ENCODE results near the gene PDCD1.

The PDCD1 gene

GRCh38 chr2:241864168-241864849 is 5.6 kb upstream of the PDCD1 start:
- DNase-seq, result no peak

DNA sequence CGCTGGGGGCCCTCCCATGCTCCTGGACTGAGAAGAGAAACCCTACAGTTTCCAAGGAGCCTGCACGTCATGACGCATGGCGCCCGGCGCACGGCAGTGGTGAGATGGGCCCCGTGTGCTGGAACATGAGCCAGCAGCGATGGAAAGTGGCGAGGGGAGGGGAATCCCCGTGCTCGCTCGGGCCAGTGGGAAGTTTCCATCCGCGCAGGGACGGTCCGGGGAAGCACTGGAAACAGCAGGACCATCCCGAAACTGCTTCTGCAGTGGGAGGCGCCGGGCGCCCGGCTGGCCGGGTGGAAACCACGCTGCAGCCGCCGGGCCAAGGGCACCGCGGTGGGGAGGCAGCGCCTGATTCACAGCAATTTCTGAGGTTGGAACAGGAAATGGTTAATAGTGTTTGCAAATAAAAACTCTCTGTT is 4.9 kb upstream of the PDCD1 start:
- peak; percentile 45 for DNase-seq

GRCh38 chr2:241862775-241863535 is 4.3 kb upstream of the PDCD1 start:
- no peak for DNase-seq

GRCh38 chr2:241862093-241862492 is 3.4 kb upstream of the PDCD1 start:
- DNase-seq, result no peak

DNA sequence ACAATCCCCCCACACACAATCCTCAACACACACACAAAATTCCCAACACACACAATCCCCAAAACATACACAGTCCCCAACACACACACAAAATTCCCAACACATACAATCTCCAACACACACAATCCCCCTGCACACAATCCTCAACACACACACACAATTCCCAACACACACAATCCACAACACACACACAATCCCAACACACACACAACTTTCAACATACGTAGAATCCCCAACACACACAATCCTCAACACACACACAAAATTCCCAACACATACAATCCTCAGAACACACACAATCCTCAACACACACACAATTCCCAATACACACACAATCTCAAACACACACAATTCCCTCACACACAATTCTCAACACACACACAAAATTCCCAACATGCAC is 2.6 kb upstream of the PDCD1 start:
- no peak for DNase-seq

DNA sequence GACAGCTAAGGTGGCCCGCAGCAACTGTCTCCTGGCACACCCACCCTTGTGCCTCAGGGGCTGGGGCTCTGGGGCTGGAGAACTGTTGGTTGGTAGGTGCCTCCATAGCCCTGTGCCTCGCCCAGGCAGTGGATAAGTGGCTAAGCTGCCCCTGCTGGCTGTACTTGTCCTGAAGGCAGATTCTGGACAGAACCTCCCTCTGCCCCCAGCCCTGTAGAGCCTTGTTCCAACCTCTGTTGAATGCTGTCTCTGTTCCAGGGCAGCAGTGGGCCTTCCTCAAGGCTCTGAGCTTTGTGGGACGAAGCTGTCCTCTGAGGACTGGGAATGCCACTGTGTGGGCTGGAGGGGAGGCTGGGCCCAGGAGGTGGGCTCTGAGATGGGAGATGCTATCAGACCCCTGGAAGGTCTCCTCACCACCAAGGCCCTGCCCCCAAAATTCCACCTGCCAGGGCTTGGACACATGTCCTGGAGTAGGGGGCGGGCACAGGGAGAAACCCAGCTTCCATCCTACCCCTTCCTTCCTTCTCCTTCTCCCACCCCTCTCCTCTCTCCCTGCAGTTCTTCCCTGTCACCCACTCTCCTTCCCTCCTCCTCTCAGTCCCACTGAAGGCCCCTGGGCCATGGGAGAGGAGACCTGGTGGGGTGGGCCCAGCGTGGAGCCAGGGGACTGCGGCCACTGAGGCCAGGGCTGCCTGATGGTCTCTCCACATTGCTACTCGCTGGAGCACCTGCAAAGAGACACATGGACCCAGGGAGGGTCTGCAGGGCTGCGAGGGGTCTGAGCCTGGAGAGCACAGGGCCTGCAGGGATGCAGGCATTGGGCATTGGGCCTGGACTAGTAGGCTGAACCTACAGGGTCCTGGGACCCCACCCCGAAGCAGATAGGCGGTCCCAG is 1.7 kb upstream of the PDCD1 start:
- no peak for DNase-seq

- peak; percentile 45 for DNase-seq
Measured at GRCh38 chr2:241859436-241860183, 916 bp upstream of the PDCD1 start.

DNA sequence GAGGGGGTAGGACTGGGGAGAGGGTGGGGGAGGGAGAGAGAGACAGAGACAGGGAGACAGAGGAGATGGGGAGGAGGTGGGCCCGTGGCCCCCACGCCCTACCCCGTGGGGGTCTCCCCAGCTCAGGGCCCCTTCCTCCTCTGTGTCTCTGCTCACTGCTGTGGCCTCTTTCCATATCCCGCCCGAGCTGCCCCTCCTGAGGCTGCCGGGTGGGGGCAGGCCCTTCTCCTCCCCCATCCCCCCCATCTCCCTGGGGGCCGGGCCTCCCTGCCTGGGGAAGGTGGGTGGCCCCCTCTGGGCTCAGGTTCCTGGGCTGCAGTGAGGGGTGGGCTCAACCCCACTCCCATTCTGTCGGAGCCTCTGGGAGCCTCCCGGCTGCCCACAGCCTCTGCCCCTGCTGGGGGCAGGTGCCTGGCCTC is 332 bp upstream of the PDCD1 start:
- no peak for DNase-seq

GRCh38 chr2:241857572-241858121 is 1.0 kb downstream of the PDCD1 start:
- DNase-seq, result no peak

GRCh38 chr2:241857041-241857541 is 1.6 kb downstream of the PDCD1 start:
- no peak for DNase-seq

DNA sequence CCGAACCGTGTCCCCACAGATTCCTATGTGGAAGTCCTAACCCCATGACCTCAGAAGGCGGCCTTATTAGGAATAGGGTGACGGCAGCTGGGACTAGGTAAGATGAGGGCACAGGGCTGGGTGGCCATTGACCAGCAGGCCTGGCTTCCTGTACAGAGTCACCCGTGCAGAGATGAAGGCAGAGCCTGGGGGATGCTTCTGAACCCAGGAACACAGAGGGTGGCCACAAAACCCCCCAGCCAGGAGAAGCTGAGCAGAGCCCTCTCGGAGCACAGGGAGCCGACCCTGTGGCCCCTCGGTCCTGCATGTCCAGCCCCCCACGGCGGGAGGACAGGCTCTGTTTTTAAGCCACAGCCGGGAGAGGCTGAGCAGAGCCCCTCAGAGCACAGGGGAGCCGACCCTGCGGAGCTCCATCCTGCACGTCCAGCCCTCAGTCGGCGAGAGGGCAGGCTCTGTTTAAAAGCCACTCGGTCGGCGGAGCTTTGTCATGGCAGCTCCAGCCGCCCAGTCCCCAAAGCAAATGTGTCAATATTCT is 2.7 kb downstream of the PDCD1 start:
- DNase-seq, result no peak

DNA sequence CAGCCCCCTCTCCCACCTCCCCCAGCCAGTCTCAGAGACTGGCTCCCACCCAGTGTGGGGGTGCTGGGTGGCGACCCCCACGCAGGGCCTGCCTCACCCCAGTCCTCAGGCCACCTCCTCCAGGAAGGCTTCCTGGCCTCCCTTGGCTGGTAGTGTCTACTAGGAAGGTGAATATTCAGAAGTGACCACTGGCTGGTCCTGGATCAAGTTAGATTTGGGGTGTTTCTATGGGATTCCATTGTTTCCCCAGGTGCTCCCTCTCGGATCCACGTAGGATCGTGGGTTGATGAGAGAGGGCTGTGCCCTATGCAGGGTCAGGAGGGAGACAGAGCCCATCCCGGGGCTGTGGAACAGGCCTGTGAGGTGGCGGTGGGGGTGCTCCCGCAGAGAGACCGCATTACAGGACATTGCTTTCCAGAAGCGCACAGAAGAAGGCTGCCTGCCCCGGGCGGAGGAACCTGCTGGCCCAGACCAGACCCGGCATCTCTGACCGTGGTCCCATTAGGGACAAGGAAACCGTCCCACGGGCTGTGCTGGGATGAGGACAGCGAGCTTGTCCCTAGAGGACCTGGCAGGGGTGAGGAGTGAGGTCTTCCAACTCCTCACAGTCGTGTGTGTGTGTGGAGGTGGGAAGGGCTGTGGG is 3.3 kb downstream of the PDCD1 start:
- DNase-seq, result no peak

- no peak for DNase-seq
Measured at GRCh38 chr2:241854342-241855244, 4.1 kb downstream of the PDCD1 start.

DNA sequence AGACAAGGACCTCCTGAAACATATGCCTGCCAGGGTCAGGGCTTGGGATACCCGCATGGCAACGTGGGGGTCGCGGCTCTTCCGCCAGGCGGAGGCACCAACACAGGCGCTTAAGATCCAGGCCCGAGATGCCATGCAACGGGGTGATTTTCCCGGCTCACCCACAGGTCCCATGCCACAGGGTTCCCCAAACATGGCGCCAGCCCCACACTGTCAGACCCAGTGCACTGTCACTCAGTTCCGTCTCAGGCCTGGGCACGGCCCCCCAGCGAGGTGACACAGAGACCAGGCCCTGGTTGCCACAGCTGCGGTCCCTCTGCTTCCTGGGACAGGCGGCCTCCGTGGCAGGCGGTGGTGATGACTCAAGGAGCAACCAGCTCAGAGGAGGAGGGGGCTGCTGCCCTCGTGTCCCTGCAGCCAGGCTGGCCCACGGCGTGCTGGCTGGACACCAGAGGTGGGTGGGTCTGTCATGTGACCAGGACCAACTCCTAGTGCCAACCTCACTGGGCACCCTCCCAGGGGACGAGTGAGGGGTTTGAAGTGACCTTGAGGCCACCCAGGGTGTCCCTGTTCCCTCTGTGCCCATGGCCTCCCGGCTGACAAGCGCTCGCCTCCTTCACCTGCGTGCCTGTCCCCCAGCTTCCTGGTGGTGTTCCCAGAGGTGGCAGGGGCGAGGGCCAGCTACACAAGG is 4.9 kb downstream of the PDCD1 start:
- no peak for DNase-seq

- no peak for DNase-seq
Measured at GRCh38 chr2:241852981-241853631, 5.6 kb downstream of the PDCD1 start.

DNA sequence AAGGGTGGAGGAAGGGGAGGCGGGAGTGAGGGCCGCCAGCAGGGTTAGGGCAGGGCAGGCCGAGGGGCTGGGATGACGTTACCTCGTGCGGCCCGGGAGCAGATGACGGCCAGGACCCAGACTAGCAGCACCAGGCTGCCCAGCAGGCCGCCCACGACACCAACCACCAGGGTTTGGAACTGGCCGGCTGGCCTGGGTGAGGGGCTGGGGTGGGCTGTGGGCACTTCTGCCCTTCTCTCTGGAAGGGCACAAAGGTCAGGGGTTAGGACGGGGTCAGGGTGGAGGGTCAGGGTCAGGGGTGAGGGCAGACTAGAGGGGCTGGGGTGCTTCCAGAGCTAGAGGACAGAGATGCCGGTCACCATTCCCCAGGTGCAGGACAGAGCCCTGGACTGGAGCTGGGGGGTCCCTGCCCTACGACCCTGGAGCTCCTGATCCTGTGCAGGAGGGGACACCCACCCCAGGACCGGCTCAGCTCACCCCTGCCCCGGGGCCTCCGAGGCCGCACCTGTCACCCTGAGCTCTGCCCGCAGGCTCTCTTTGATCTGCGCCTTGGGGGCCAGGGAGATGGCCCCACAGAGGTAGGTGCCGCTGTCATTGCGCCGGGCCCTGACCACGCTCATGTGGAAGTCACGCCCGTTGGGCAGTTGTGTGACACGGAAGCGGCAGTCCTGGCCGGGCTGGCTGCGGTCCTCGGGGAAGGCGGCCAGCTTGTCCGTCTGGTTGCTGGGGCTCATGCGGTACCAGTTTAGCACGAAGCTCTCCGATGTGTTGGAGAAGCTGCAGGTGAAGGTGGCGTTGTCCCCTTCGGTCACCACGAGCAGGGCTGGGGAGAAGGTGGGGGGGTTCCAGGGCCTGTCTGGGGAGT is 6.3 kb downstream of the PDCD1 start:
- no peak for DNase-seq

- no peak for DNase-seq
Measured at GRCh38 chr2:241851325-241852115, 7.2 kb downstream of the PDCD1 start.
